ENCODE results near the gene GORASP2. TPM values are rescaled to one million over a fixed set of nuclear protein-coding genes. Genes with fewer than 3 reads are reported as not detected.

Gene GORASP2
- total RNA-seq, 1 experiment from 2014 or later = 98.1 TPM

DNA sequence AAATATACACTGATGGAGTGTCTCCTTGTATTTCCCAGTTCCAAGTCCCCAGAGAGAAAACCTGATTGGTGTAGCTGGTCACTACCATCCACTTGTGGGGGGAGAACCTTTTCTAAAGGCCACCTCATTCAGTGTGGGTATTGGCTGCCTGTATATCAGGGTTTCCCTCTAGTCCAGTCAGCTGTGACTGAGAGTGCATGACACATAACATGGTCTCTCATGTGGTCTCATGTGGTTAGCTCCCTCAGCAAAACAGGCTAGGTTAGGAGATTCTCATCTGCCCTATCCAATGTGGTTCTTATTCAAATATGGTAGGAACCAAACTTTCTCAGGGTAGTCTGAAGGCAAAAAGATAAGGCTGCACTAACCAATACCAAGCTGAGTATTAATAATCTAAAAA, 4.1 kb upstream of the GORASP2 start:
- Mint-ChIP-seq H3K27me3 (ENCODE audit: unreplicated experiment) (no peaks in the 10 kb centered on the region), H3K36me3 (ENCODE audit: insufficient read depth, unreplicated experiment) (peaks cover 20% of the 10 kb centered on the region), H3K4me3 (ENCODE audit: low read depth, unreplicated experiment) (no peak overlapping the region), H3K4me1 (ENCODE audit: low read depth, unreplicated experiment) (peaks cover 10% of the 10 kb centered on the region), H3K27ac (ENCODE audit: unreplicated experiment) (no peak overlapping the region), H3K9me3 (ENCODE audit: low read depth, unreplicated experiment) (no peaks in the 10 kb centered on the region)
- BruUV-seq (replicated peaks) = no TSS peak
- TF ChIP-seq, protein P1, sequence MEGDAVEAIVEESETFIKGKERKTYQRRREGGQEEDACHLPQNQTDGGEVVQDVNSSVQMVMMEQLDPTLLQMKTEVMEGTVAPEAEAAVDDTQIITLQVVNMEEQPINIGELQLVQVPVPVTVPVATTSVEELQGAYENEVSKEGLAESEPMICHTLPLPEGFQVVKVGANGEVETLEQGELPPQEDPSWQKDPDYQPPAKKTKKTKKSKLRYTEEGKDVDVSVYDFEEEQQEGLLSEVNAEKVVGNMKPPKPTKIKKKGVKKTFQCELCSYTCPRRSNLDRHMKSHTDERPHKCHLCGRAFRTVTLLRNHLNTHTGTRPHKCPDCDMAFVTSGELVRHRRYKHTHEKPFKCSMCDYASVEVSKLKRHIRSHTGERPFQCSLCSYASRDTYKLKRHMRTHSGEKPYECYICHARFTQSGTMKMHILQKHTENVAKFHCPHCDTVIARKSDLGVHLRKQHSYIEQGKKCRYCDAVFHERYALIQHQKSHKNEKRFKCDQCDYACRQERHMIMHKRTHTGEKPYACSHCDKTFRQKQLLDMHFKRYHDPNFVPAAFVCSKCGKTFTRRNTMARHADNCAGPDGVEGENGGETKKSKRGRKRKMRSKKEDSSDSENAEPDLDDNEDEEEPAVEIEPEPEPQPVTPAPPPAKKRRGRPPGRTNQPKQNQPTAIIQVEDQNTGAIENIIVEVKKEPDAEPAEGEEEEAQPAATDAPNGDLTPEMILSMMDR (IDR thresholded peaks at IDR 0.05; ENCODE audit: unreplicated experiment) = no peak
- CTCF ChIA-PET = no interaction called here
- intact Hi-C loops (cut with micrococcal nuclease; ENCODE audit: unreplicated experiment) = no loop called here
- DNase-seq = no peak

DNA sequence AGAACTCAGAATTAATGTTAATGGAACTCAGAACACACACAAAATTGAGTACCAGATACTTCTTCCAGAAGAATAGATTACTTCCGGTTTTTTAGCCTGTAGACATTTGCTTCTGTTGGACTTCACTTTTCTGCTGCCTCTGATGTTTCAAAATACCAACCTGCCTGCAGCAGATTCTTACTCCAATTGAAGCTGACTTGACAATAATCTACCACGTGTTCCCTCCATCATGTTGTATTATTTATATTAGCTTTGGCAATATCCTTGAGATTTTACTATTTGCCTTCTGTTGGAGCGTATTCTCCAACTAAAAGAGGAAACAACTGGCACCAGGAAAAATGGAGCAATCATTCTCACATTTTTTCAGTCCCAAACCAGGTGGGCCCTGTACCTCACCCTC, 3.1 kb upstream of the GORASP2 start:
- no peak overlapping the region for H3K27ac Mint-ChIP-seq (ENCODE audit: unreplicated experiment)
- H3K27me3 Mint-ChIP-seq (ENCODE audit: unreplicated experiment) = no peaks in the 10 kb centered on the region
- H3K9me3 Mint-ChIP-seq (ENCODE audit: low read depth, unreplicated experiment) = no peaks in the 10 kb centered on the region
- CTCF ChIA-PET = no interaction called here
- TF ChIP-seq, protein P1 (IDR thresholded peaks at IDR 0.05; ENCODE audit: unreplicated experiment) = no peak
- H3K4me1 Mint-ChIP-seq (ENCODE audit: low read depth, unreplicated experiment) = peaks cover 10% of the 10 kb centered on the region
- intact Hi-C loops (cut with micrococcal nuclease; ENCODE audit: unreplicated experiment) = no loop called here
- no peak overlapping the region for H3K4me3 Mint-ChIP-seq (ENCODE audit: low read depth, unreplicated experiment)
- no TSS peak for BruUV-seq (replicated peaks)
- no peak for DNase-seq
- H3K36me3 Mint-ChIP-seq (ENCODE audit: insufficient read depth, unreplicated experiment) = peaks cover 29% of the 10 kb centered on the region

DNA sequence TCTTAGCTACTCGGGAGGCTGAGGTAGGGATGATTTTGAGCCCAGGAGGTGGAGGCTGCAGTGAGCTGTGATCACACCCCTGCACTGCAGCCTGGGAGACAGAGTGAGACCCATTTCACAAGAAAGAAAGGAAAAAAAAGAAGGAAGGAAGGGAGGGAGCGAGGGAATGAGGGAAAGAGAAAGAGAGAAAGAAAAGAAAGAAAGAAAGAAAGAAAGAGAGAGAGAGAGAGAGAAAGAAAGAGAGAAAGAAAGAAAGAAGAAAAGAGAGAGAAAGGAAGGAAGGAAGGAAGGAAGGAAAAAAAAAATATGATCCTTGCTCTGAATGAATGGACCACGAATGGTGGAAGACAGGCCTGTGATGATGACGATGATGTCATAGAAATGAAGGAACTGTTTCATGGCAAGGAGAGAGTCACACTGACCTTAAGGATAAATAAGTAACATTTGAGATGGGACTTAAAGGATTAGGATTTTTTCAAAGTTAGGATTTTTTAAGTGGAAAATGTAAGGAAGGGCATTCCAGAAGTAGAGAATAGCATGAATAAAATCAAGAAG, 2.2 kb upstream of the GORASP2 start:
- no TSS peak for BruUV-seq (replicated peaks)
- TF ChIP-seq, protein P1 (IDR thresholded peaks at IDR 0.05; ENCODE audit: unreplicated experiment) = no peak
- DNase-seq = no peak
- Mint-ChIP-seq H3K9me3 (ENCODE audit: low read depth, unreplicated experiment) (no peaks in the 10 kb centered on the region), H3K4me1 (ENCODE audit: low read depth, unreplicated experiment) (peaks cover 17% of the 10 kb centered on the region), H3K4me3 (ENCODE audit: low read depth, unreplicated experiment) (no peak overlapping the region), H3K27ac (ENCODE audit: unreplicated experiment) (no peak overlapping the region), H3K27me3 (ENCODE audit: unreplicated experiment) (no peaks in the 10 kb centered on the region), H3K36me3 (ENCODE audit: insufficient read depth, unreplicated experiment) (peaks cover 34% of the 10 kb centered on the region)
- CTCF ChIA-PET = interaction anchor here (1.3 kb wide), 1 partner anchor 11 kb away, joined by 3 read pairs; no protein-coding TSS in a partner anchor
- intact Hi-C loops (cut with micrococcal nuclease; ENCODE audit: unreplicated experiment) = no loop called here

DNA sequence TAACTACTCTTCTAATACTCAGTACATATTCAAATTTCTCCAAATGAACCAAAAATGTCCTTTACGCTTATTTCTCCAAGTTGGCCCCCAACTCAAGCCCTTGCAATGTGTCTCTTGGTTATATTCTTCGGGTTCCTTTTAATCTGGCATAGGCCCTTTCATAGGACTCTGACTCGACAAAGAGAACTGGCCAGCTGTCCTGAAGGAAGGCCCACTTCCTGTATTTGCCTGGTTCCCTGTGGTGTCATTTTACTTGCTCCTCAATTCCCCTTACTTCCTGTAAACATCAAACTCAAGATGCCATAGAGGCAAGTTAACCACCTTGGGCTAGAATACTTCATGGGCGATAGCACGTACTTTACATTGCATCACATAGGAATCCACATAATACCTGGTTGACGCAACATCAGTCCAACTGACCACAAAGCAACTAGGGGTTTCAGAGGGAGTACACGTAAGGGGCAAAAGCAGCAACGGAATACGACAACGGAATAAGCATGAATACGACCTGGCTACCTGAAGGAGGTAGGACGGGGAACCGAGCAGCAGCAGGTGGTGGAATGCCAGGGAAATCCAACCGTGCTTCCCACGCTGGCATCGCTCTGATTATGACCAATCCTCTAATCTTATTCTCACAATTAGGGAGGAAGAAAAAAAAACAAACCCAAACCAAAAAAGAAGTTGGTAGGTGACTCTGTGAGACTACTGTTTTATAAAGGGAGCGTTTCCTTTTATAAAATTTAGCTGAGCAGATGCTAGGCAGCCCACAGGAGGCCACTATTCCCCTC, 823 bp upstream of the GORASP2 start:
- H3K9me3 Mint-ChIP-seq (ENCODE audit: low read depth, unreplicated experiment) = no peaks in the 10 kb centered on the region
- H3K36me3 Mint-ChIP-seq (ENCODE audit: insufficient read depth, unreplicated experiment) = peaks cover 39% of the 10 kb centered on the region
- peak; percentile 2 for DNase-seq
- peaks cover 24% of the 10 kb centered on the region for H3K4me1 Mint-ChIP-seq (ENCODE audit: low read depth, unreplicated experiment)
- BruUV-seq (replicated peaks) = TSS peak; percentile 57
- CTCF ChIA-PET = interaction anchor here (0.6 to 2.1 kb wide), 12 partner anchors 10 to 688 kb away, joined by 3 to 5 read pairs (median 4); partner anchors contain the start of genes DCAF17, GAD1 and METTL8
- TF ChIP-seq, protein P1 (IDR thresholded peaks at IDR 0.05; ENCODE audit: unreplicated experiment) = no peak
- intact Hi-C loops (cut with micrococcal nuclease; ENCODE audit: unreplicated experiment) = no loop called here
- H3K27me3 Mint-ChIP-seq (ENCODE audit: unreplicated experiment) = no peaks in the 10 kb centered on the region
- H3K27ac Mint-ChIP-seq (ENCODE audit: unreplicated experiment) = peak overlapping the region; percentile 92
- peak overlapping the region; percentile 90 for H3K4me3 Mint-ChIP-seq (ENCODE audit: low read depth, unreplicated experiment)
